Activated naive CD4-positive, alpha-beta T cell treated with anti-CD3 and anti-CD28 coated beads, Interleukin-2, amount 50 U/mL, for 24 hours (primary cell): ENCODE measurements around the gene ENO4.

Experiments used
- H3K27ac Mint-ChIP-seq: one replicate; pipeline ENCODE4 v1.8.0; 2021; ENCODE audit warnings: mild to moderate bottlenecking, mixed read lengths
- H3K27me3 Mint-ChIP-seq: one replicate; pipeline ENCODE4 v1.8.0; 2021; ENCODE audit warnings: mixed read lengths
- H3K36me3 Mint-ChIP-seq: one replicate; pipeline ENCODE4 v1.8.0; 2021; ENCODE audit warnings: mixed read lengths
- H3K4me1 Mint-ChIP-seq: one replicate; pipeline ENCODE4 v1.8.0; 2021; ENCODE audit warnings: mixed read lengths
- H3K4me3 Mint-ChIP-seq: one replicate; pipeline ENCODE4 v1.8.0; 2021; ENCODE audit warnings: mild to moderate bottlenecking, mixed read lengths
- H3K9me3 Mint-ChIP-seq: one replicate; pipeline ENCODE4 v1.8.0; 2021; ENCODE audit warnings: mixed read lengths

The ENO4 gene

DNA sequence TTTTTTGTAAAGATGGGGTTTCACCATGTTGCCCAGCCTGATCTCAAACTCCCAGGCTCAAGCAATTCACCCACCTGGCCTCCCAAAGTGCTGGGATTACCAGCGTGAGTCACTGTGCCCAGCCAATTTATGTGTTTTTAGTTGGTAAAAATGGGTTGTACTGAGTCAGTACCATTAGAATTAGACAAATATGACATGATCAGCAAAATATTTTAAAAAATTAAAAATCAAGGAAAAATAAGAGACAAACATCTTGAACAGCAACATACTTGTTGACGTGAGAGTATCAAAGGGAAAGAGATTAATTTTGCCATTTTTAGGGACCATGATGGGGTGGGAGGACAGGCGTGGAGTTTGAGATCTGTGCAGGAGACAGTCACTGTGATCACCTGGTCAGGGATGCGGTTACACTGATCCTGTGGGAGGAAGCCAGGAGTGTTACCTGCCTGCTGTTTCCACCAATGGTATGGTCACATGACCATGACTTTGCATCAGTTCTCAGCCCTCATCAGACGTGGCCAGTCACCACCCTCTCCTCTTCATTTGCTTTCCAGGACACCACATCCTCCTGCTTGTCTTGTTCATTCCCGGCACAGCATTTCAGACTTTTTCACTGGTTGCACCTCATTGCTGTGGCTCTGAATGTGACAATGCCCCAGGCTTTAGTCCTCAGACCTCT, 29.2 kb upstream of the ENO4 start:
- no peak overlapping the region for H3K27ac Mint-ChIP-seq
- no peaks in the 10 kb centered on the region for H3K9me3 Mint-ChIP-seq
- no peaks in the 10 kb centered on the region for H3K36me3 Mint-ChIP-seq
- H3K27me3 Mint-ChIP-seq = peaks cover 14% of the 10 kb centered on the region
- H3K4me1 Mint-ChIP-seq = no peaks in the 10 kb centered on the region
- no peak overlapping the region for H3K4me3 Mint-ChIP-seq

DNA sequence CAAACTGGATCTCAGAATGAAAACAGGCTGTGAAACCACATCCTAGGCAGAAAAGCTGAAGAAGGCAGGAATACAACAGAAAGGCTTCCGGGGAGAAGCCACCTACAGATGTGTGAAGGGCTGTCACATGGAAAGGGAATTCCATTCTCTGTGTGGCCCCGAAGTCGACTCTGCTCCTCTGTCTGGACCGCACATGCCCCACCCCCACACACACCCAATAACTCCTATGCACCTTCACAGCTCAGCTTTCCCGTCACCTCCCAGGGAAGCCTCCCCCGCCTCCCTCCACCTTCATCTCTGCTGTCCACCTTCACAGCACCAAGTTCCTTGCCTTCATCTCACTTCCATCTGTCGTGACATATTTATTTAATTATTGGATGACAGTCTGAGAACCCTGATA, 23.4 kb upstream of the ENO4 start:
- Mint-ChIP-seq H3K27ac (no peak overlapping the region), H3K4me3 (no peak overlapping the region), H3K36me3 (no peaks in the 10 kb centered on the region), H3K9me3 (no peaks in the 10 kb centered on the region), H3K4me1 (no peaks in the 10 kb centered on the region), H3K27me3 (peaks cover 5% of the 10 kb centered on the region)

DNA sequence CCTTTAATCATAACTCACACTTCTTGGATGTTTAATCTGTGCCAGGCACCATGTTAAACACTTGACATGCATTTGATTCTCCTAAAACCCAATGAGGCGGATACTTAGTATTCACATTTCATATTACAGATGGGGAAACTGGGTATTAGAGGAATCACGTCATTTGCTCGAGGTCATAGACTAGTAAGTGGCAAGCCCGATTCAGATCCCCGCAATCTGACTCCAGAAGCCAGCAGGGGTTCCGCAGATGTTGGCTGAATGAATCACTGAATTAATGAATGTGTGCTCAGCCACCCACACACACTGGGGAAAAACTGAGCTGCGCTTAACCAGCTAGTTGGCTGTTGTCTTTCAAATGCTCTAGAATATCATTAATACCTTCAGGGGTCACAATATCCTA, 22.5 kb upstream of the ENO4 start:
- Mint-ChIP-seq H3K27me3 (peaks cover 2% of the 10 kb centered on the region), H3K4me3 (no peak overlapping the region), H3K4me1 (no peaks in the 10 kb centered on the region), H3K36me3 (no peaks in the 10 kb centered on the region), H3K9me3 (no peaks in the 10 kb centered on the region), H3K27ac (no peak overlapping the region)

DNA sequence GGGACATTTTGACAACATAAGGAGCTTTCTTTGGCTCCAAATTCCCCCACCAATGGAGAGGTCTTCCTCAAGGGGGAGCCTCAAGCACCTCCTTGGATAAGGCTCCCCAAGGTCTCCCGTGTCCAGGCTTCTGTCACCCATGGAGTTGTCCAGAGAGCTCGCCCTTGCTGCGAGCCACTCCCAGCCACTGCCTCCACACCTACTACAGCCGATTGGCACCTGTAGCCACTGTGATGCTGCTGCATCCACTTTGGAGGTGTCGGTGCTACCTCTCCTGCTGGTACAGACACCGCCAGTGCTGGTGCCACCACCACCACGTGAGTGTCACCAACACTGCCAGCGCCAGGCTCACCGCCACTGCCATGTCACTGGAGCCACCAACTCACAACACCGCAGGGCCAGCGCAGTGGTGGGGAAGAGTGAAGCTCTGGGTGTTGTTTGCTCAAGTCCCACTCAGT, 22.1 kb upstream of the ENO4 start:
- Mint-ChIP-seq H3K4me1 (no peaks in the 10 kb centered on the region), H3K27me3 (peaks cover 2% of the 10 kb centered on the region), H3K36me3 (no peaks in the 10 kb centered on the region), H3K9me3 (no peaks in the 10 kb centered on the region), H3K4me3 (no peak overlapping the region), H3K27ac (no peak overlapping the region)

DNA sequence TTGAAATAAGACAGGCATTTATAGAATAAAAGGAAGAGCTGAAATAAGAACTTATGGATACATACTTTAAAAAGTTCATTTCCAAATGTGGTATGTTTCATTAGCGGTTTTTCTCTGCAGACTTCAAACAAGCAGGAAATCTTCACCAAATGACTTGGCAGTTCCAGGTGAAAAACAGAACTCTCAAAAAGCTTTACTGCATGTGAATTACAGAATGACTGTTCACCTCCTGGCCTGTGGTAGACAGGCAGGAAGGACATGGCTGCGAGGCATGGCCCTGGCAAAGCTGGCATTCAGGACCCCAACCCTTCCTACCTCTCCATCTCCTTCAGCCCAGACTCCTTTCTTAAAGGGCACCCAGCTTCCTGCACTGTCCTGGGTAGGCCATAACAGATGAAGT, 21.2 kb upstream of the ENO4 start:
- H3K36me3 Mint-ChIP-seq = no peaks in the 10 kb centered on the region
- H3K4me3 Mint-ChIP-seq = no peak overlapping the region
- H3K9me3 Mint-ChIP-seq = no peaks in the 10 kb centered on the region
- no peaks in the 10 kb centered on the region for H3K4me1 Mint-ChIP-seq
- peaks cover 2% of the 10 kb centered on the region for H3K27me3 Mint-ChIP-seq
- H3K27ac Mint-ChIP-seq = no peak overlapping the region

DNA sequence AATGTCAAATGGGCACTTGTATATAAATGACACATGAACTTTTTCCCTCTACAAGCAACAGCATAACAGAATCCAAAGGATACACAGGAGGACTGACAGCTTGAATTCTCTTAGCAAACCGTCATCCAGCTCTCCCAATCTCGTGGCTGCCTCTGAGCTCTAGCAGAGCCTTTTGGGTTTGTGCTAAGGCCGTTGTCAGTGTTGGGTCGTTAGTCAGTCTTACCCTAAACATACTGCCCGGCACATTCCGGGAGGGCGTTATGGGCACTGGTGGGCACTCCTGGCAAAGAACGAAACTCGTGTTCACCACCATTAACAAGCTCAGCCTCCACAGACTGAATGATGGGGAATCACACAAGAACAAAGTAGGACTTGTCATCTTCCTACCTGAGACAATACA, 19.6 kb upstream of the ENO4 start:
- peaks cover 2% of the 10 kb centered on the region for H3K27me3 Mint-ChIP-seq
- no peaks in the 10 kb centered on the region for H3K4me1 Mint-ChIP-seq
- H3K27ac Mint-ChIP-seq = no peak overlapping the region
- H3K9me3 Mint-ChIP-seq = no peaks in the 10 kb centered on the region
- H3K36me3 Mint-ChIP-seq = no peaks in the 10 kb centered on the region
- no peak overlapping the region for H3K4me3 Mint-ChIP-seq

DNA sequence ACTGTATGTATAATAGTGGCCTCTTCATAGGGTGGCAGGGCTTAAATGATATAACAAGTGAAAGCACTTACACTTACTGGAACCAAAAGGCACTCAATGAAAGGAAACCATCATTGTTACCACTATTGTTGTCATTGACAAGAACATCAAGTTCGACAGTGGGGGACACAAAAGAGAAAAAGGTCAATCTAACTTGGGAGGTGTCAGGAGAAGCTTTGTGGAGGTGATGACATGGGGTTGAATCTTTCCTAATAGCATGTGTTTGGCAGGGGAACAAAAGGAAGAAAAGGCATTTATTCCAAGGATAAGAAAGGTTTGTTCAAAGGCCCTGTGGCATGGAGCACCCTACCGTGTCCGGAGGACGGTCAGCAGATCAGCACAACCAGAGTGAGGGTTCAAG, 18.2 kb upstream of the ENO4 start:
- Mint-ChIP-seq H3K27me3 (peaks cover 4% of the 10 kb centered on the region), H3K27ac (no peak overlapping the region), H3K9me3 (no peaks in the 10 kb centered on the region), H3K4me3 (no peak overlapping the region), H3K36me3 (no peaks in the 10 kb centered on the region), H3K4me1 (no peaks in the 10 kb centered on the region)

DNA sequence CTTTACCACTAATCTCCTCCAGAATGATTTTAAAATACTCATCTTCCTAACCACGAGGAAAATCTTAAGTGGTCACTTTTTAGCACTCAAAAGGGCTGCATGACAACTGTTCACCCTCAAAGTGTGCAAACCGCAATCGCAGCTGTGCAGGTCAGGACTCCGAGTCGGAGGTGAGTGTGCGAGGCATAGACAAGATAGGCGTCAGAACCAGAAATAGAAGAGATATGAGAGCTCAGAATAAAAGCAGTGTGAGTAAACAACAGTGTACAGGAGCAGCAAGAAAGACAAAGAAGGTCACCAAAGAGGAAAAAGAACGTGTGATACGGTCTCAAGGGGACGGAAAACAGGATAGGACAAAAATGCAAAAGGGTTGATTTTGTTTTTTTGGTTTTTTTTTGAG, 17.5 kb upstream of the ENO4 start:
- Mint-ChIP-seq H3K27ac (no peak overlapping the region), H3K36me3 (no peaks in the 10 kb centered on the region), H3K9me3 (no peaks in the 10 kb centered on the region), H3K4me1 (no peaks in the 10 kb centered on the region), H3K27me3 (peaks cover 4% of the 10 kb centered on the region), H3K4me3 (no peak overlapping the region)

DNA sequence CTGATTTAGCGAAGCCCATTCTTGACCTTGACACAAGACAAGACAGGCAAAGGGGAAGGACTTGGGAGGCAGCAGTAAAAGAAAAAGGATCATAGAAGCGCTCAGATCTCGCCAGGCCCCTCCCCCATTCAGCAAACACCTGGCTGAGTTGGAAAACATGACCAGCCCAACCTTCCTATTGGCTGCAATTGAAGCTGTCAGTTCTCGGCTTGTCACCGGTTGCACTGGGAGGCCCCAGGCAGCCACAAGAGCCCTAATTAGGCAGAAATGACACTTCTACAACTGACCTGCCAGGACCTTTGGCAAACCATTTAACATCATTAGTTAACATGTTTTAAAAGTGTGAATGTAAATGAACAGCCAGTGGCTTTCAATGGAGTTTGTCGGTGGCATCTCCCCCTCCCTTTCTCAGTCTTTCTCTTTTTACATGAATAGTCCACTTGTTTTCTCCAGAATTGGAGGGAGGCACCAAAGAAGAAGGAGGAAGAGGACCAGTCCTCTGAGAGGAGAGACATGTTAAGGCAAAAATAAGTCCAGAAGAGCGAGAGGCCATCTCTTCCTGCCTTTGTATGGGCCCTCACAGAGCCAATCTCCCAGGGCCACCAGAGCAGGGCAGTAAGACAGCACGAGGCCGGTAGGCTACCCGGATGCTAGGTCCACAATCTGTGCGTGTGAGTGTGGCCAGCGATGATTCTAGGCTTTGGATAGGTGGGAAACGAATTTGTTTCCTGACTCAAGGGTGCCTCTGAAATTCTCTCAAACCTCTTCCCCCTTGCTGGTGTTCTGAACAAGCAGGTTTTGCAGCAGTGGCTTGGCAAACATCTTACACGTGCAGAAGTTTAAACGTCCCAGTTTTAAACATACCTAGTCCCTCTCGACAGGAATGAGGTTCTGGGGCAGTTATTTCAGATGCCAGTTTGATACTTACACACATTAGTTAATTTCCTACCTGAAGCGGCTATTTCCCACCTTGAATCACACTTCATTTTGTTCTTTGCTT, 15.0 kb upstream of the ENO4 start:
- Mint-ChIP-seq H3K4me3 (no peak overlapping the region), H3K27ac (no peak overlapping the region), H3K9me3 (no peaks in the 10 kb centered on the region), H3K36me3 (no peaks in the 10 kb centered on the region), H3K27me3 (peaks cover 4% of the 10 kb centered on the region), H3K4me1 (no peaks in the 10 kb centered on the region)

DNA sequence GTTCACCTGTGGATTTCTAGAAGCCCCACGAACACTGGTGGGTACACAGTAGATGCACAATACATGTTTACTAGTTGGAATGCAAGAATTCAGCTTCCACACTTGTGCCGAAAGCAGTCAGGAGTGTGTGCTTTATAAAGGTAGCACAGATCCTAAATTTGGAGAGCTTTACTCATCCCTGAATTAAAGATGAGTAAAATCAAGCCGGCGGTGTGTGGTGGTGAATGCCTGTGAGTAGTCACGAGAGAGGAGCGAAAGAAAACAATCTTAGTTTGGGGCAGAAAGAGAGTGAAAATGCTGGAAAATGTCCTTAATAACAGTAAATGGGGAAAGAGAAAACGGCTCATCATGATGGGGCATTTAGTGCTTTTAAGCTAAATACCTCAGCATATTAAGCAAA, 13.6 kb upstream of the ENO4 start:
- Mint-ChIP-seq H3K36me3 (no peaks in the 10 kb centered on the region), H3K27ac (no peak overlapping the region), H3K4me3 (no peak overlapping the region), H3K9me3 (no peaks in the 10 kb centered on the region), H3K4me1 (no peaks in the 10 kb centered on the region), H3K27me3 (peaks cover 4% of the 10 kb centered on the region)

DNA sequence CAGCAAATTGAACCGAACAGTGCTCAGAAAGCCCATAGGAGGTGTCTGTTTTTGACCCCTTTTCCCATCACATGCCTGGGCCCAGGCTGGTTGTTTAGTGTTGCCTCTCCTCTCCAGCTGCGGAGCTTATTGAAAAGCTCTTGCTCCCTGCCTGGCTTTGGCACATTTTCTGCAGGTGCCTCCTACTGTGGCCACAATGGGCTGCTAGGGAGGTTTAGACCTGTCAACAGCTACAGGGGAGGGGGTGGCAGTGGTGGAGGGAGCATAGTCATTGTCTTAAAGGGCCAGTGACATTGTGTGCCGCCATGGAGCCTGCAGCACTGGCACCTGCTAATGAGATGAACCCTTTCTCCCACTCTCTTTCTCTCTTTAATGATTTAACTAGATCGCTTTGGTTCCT, 13.2 kb upstream of the ENO4 start:
- Mint-ChIP-seq H3K9me3 (no peaks in the 10 kb centered on the region), H3K4me1 (no peaks in the 10 kb centered on the region), H3K27me3 (peaks cover 4% of the 10 kb centered on the region), H3K4me3 (no peak overlapping the region), H3K27ac (no peak overlapping the region), H3K36me3 (no peaks in the 10 kb centered on the region)

DNA sequence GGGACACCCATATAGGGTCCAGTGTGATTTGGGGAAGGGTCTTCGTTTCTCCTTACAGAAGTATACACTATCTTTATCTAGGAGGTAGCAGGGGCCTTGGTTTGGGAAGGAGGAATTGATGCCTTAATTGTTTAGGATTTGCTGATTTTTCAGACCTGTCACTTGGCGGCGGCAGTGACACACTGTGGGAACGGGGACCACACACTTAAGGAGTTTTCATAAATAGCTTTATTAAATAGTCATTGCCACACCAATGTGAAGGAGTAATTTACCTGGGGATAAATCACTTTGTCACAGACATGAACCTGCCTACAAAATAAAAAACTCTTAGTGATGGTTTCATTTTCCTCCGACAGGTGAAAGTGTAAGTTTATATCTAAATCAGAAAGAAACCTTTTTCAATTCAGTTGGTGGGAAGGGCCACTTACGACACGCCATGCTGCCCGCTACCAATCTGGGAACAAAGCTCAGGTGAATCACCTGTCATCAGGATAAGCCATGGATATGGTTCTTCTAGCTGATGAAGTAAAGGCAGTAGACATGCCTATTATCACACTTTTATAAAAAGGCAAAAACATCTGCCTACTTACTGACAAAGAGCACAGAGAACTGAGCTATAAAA, 12.3 kb upstream of the ENO4 start:
- Mint-ChIP-seq H3K4me3 (no peak overlapping the region), H3K4me1 (no peaks in the 10 kb centered on the region), H3K9me3 (no peaks in the 10 kb centered on the region), H3K36me3 (no peaks in the 10 kb centered on the region), H3K27me3 (peaks cover 4% of the 10 kb centered on the region), H3K27ac (no peak overlapping the region)

DNA sequence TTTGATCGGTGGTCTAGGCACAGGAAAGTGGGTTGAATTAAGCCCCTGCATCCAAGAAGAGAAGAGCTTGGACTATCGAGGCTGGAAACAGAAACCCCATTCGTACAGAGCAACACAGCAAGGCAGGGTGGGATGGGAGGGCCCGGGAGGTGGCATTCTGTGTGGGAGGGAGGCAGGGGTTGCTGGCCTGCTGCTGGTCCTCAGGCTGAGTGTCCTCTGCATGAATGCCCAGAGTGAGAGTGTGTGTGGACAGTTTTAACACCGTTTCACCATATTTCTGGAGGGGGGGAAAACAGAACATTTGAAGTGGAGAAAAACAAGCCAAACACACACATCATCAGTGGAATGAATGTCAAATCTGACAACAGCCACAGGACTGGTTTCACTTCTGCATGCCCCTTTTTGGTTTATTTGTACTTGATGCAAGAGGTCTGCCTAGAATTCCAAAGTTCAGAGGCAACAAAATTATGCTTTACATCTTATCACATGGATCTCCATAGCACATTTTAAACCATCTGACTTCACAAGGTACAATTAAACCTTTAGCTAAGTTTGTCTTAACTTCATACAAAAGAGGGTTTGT, 11.1 kb upstream of the ENO4 start:
- no peaks in the 10 kb centered on the region for H3K36me3 Mint-ChIP-seq
- peaks cover 4% of the 10 kb centered on the region for H3K27me3 Mint-ChIP-seq
- H3K4me3 Mint-ChIP-seq = no peak overlapping the region
- no peaks in the 10 kb centered on the region for H3K4me1 Mint-ChIP-seq
- H3K27ac Mint-ChIP-seq = no peak overlapping the region
- H3K9me3 Mint-ChIP-seq = no peaks in the 10 kb centered on the region

DNA sequence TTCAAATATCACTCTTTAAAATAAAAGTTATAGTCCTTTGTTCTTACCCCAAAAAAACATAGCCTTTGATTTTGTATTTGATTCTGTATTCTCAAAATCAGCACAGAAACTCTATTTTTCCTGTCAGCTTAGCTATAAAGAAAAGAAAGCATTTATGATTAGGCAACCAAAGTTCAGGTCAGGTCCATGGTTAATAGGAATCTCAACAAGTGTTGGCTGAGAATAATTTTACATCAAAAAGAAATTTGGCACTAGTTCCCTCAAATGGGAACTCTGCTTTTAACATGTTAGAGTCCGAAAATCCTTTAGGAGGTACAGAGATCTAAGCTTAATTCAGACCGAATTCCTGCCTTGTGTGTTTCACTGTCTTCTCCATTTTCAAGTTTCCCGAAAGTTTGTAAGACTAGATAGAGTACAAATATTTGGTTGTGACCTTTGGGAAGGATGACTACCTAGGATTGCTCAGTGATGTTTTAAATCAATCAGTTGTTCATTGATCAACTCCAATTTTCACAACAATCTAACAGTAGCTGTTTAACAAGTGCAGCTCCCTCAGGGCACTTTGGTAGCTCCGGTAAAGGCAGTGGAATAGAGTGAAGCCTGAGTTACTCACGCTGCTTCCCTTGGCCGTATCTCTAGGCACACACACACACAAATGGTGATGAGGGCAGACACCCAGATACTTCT, 8.8 kb upstream of the ENO4 start:
- no peaks in the 10 kb centered on the region for H3K4me1 Mint-ChIP-seq
- H3K27ac Mint-ChIP-seq = no peak overlapping the region
- no peaks in the 10 kb centered on the region for H3K9me3 Mint-ChIP-seq

DNA sequence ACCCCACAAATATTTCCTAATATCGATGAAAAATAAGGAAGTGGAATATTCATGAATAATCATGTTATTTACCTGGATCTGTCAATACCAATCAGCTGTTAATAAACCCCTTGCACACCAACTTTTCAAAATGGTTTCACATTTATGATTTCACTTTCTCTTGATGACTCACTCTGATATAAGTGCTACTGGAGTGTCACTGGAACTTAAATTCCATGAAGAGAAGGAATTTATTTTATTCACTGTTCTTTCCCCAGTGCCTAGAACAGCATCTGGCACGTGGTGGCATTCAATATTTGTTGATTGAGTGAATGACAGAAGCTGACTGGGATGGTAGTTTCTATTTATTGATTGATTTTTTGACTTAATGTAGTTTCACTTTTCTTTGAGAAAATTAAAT, 3.5 kb upstream of the ENO4 start:
- Mint-ChIP-seq H3K36me3 (no peaks in the 10 kb centered on the region), H3K9me3 (no peaks in the 10 kb centered on the region), H3K4me1 (peaks cover 7% of the 10 kb centered on the region), H3K27ac (no peak overlapping the region), H3K27me3 (peaks cover 36% of the 10 kb centered on the region), H3K4me3 (no peak overlapping the region)

More for the DNA sequence above, 8.8 kb upstream of the ENO4 start:
- H3K27me3 Mint-ChIP-seq = peaks cover 5% of the 10 kb centered on the region
- no peaks in the 10 kb centered on the region for H3K36me3 Mint-ChIP-seq
- no peak overlapping the region for H3K4me3 Mint-ChIP-seq
